HepG2 (cell line): ENCODE data around the gene CYSTM1. TPM values are rescaled to one million over a fixed set of nuclear protein-coding genes. Genes with fewer than 3 reads are reported as not detected.

Experiments
- CAMTA2 ChIP-seq: sonication (generic); formaldehyde crosslinking; IDR thresholded peaks from 2 replicates; pipeline ENCODE4 v1.4.0; 2020; ENCODE audit warnings: mild to moderate bottlenecking, missing genetic modification reagents, borderline replicate concordance
- CBX5 ChIP-seq: sonication (generic); formaldehyde crosslinking; IDR thresholded peaks from 2 replicates; pipeline ENCODE4 v1.4.0; 2020; ENCODE audit warnings: missing genetic modification reagents, borderline replicate concordance
- CHD4 ChIP-seq: fragments of 200-600 bp; sonication (generic); IDR thresholded peaks from 2 replicates; pipeline ENCODE4 v1.7.0; 2017; ENCODE audit warnings: mild to moderate bottlenecking, low read length, borderline replicate concordance
- FOXA3 ChIP-seq: IDR thresholded peaks from 2 replicates; pipeline ENCODE4 v1.6.1; 2016; ENCODE audit warnings: missing genetic modification reagents, missing compliant biosample characterization
- HOMEZ ChIP-seq: IDR thresholded peaks from 2 replicates; pipeline ENCODE4 v1.6.1; 2016; ENCODE audit warnings: low read depth
- MED1 ChIP-seq: sonication (generic); formaldehyde crosslinking; IDR thresholded peaks from 2 replicates; pipeline ENCODE4 v1.4.0; 2020; ENCODE audit warnings: missing genetic modification reagents
- MEIS2 ChIP-seq: sonication (generic); formaldehyde crosslinking; IDR thresholded peaks from 2 replicates; pipeline ENCODE4 v1.9.0; 2021; ENCODE audit warnings: mild to moderate bottlenecking, missing genetic modification reagents
- PHF8 ChIP-seq: sonication (generic); formaldehyde crosslinking; IDR thresholded peaks from 2 replicates; pipeline ENCODE4 v1.5.0; 2020; ENCODE audit warnings: missing genetic modification reagents
- SMARCE1 ChIP-seq: fragments of 450-650 bp; IDR thresholded peaks from 2 replicates; pipeline ENCODE4 v1.6.1; 2017; ENCODE audit warnings: borderline replicate concordance
- ZBTB33 ChIP-seq: sonication (generic); formaldehyde crosslinking; IDR thresholded peaks from 2 replicates; pipeline ENCODE4 v1.4.0; 2020; ENCODE audit warnings: missing genetic modification reagents
- ZFP1 ChIP-seq: IDR thresholded peaks from 2 replicates; pipeline ENCODE4 v1.6.1; 2016
- ZNF180 ChIP-seq: sonication (generic); formaldehyde crosslinking; IDR thresholded peaks from 2 replicates; pipeline ENCODE4 v1.4.0; 2020; ENCODE audit warnings: low read depth, missing genetic modification reagents, borderline replicate concordance
- ZNF225 ChIP-seq: sonication (generic); formaldehyde crosslinking; IDR thresholded peaks from 2 replicates; pipeline ENCODE4 v1.4.0; 2020; ENCODE audit warnings: mild to moderate bottlenecking, missing genetic modification reagents
- ZNF350 ChIP-seq: sonication (generic); formaldehyde crosslinking; IDR thresholded peaks from 2 replicates; pipeline ENCODE4 v1.4.0; 2020; ENCODE audit warnings: mild to moderate bottlenecking, low read depth, missing genetic modification reagents, borderline replicate concordance
- ZNF614 ChIP-seq: IDR thresholded peaks from 2 replicates; pipeline ENCODE4 v1.6.1; 2018; ENCODE audit warnings: missing biosample characterization, missing genetic modification reagents, inconsistent platforms, borderline replicate concordance
- ZNF746 ChIP-seq: sonication (generic); formaldehyde crosslinking; IDR thresholded peaks from 2 replicates; pipeline ENCODE4 v1.8.0; 2022; ENCODE audit warnings: mild to moderate bottlenecking, missing genetic modification reagents
- polyA plus RNA-seq, 8 experiments: library from polyadenylated mRNA; depleted of rRNA in 3 of 8; stranded (reverse) in 7 of 8; unstranded in 1 of 8; fragments of >200 nt; fragmentation: Illumina TruSeq in 4 of 8; extraction: Trizol in 4 of 8; gene quantifications; 2 replicates each; pipeline versions ENCODE4 v1.2.1 to v1.2.3, GENCODE V29; 2011 to 2016; ENCODE audit warnings: low read depth in 4 of 8, missing spikeins in 1 of 8, mixed read lengths in 1 of 8; ENCODE audit not compliant: insufficient read depth in 1 of 8
- total RNA-seq, 5 experiments: library from RNA; depleted of rRNA; stranded (reverse); fragments of >200 nt; fragmentation: Illumina TruSeq; extraction: Trizol; gene quantifications; 2 replicates each; pipeline ENCODE4 v1.2.3, GENCODE V29; 2016; ENCODE audit warnings: low read depth in 1 of 5
- TF ChIP-seq, protein P1 (sequence below): sonication (generic); formaldehyde crosslinking; IDR thresholded peaks from 2 replicates; pipeline ENCODE4 v1.9.0; 2021; ENCODE audit warnings: mild to moderate bottlenecking, missing genetic modification reagents

Gene CYSTM1
- total and polyA plus RNA-seq, 2 of the 13 experiments (the other 11 are each of a cell fraction or from before 2014, with no cell fraction given): 40.0 to 73.4 TPM

DNA sequence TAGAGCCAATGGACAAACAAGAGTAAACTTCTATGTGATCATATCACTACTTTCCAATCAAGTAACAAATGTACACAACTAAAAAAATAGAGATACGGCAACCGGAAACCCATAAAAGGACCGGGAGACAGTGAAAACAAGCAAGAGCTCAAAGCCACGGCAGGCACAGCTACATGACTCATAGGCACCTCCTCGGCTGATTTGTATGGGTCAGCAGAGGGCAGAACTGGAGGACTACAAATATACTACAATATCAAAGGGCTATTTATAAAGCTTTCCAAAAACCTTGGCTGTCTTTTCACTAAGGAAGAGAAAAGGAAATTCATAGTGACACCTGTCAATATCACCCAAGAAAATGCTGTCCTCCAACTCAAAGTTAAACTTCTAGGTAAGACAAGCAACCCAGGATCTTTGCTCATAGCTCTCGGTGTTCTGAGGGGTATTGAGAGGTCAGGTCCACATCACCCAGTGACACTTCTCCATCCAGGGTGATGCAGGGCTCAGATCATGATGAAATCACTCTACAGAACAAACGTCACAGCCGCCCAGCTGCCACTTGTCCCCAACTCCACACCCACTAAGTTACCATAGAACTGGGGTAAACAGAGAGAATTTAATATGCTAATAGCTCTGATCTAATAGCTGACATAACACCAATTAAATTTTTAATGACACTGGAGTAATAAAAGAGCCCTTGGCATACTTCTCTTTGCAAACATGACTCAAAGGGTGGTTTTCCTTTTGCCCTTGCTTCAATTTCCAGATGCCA, 86.6 kb downstream of the CYSTM1 start (continued):
- TF ChIP-seq, protein P1, sequence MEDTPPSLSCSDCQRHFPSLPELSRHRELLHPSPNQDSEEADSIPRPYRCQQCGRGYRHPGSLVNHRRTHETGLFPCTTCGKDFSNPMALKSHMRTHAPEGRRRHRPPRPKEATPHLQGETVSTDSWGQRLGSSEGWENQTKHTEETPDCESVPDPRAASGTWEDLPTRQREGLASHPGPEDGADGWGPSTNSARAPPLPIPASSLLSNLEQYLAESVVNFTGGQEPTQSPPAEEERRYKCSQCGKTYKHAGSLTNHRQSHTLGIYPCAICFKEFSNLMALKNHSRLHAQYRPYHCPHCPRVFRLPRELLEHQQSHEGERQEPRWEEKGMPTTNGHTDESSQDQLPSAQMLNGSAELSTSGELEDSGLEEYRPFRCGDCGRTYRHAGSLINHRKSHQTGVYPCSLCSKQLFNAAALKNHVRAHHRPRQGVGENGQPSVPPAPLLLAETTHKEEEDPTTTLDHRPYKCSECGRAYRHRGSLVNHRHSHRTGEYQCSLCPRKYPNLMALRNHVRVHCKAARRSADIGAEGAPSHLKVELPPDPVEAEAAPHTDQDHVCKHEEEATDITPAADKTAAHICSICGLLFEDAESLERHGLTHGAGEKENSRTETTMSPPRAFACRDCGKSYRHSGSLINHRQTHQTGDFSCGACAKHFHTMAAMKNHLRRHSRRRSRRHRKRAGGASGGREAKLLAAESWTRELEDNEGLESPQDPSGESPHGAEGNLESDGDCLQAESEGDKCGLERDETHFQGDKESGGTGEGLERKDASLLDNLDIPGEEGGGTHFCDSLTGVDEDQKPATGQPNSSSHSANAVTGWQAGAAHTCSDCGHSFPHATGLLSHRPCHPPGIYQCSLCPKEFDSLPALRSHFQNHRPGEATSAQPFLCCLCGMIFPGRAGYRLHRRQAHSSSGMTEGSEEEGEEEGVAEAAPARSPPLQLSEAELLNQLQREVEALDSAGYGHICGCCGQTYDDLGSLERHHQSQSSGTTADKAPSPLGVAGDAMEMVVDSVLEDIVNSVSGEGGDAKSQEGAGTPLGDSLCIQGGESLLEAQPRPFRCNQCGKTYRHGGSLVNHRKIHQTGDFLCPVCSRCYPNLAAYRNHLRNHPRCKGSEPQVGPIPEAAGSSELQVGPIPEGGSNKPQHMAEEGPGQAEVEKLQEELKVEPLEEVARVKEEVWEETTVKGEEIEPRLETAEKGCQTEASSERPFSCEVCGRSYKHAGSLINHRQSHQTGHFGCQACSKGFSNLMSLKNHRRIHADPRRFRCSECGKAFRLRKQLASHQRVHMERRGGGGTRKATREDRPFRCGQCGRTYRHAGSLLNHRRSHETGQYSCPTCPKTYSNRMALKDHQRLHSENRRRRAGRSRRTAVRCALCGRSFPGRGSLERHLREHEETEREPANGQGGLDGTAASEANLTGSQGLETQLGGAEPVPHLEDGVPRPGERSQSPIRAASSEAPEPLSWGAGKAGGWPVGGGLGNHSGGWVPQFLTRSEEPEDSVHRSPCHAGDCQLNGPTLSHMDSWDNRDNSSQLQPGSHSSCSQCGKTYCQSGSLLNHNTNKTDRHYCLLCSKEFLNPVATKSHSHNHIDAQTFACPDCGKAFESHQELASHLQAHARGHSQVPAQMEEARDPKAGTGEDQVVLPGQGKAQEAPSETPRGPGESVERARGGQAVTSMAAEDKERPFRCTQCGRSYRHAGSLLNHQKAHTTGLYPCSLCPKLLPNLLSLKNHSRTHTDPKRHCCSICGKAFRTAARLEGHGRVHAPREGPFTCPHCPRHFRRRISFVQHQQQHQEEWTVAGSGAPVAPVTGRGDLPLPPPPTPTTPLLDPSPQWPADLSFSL (CRISPR knock-in tag): no peak
- TF ChIP-seq SMARCE1 (no peak), MED1 (CRISPR knock-in tag) (peak; percentile 25; the same call in 1 of the 2 replicates), FOXA3 (CRISPR knock-in tag) (peak; percentile 73; the same call in 1 of the 2 replicates), ZNF350 (no peak), ZBTB33 (CRISPR knock-in tag) (no peak), PHF8 (CRISPR knock-in tag) (no peak), CBX5 (CRISPR knock-in tag) (no peak), ZNF180 (CRISPR knock-in tag) (no peak), HOMEZ (CRISPR knock-in tag) (peak; percentile 14; the same call in 1 of the 2 replicates), ZNF746 (CRISPR knock-in tag) (no peak), CAMTA2 (CRISPR knock-in tag) (no peak), ZNF225 (CRISPR knock-in tag) (no peak), CHD4 (no peak), ZFP1 (CRISPR knock-in tag) (no peak), ZNF614 (CRISPR knock-in tag) (no peak), MEIS2 (CRISPR knock-in tag) (no peak)
